Measurements from ENCODE around the gene HOXB8. TPM values are rescaled to one million over a fixed set of nuclear protein-coding genes. Genes with fewer than 3 reads are reported as not detected.

The HOXB8 gene
- total and polyA plus RNA-seq, 2 donors (not counting 1 experiment from before 2014, with no cell fraction given), result 0.33 to 2.0 TPM

- TF ChIP-seq EZH2 (IDR thresholded peaks at IDR 0.05; ENCODE audit: low read length, missing control alignments) (peak; percentile 39), CTCF (conservative IDR thresholded peaks at IDR 0.05 in 1 of 2, IDR thresholded peaks at IDR 0.05 in 1 of 2; ENCODE audit: low read depth in 1 of 2, low read length in 2 of 2) (no peak)
- peaks cover 97% of the 10 kb centered on the region for H3K27me3 ChIP-seq (ENCODE audit: control insufficient read depth, insufficient read depth, low read length)
- no peaks in the 10 kb centered on the region for H4K20me1 ChIP-seq (ENCODE audit: control insufficient read depth, extremely low read depth, insufficient read depth, low read length)
- H3K9me3 ChIP-seq (ENCODE audit: control insufficient read depth, insufficient read depth, low read depth, low read length), result no peaks in the 10 kb centered on the region
- no peaks in the 10 kb centered on the region for H3K79me2 ChIP-seq (ENCODE audit: control insufficient read depth, insufficient read depth, low read length)
- no peak overlapping the region for H3K4me3 ChIP-seq (replicated peaks in 1 of 4; ENCODE audit: control extremely low read depth in 1 of 4, insufficient read depth in 1 of 4, low read depth in 3 of 4, low read length in 4 of 4)
- H3K36me3 ChIP-seq (ENCODE audit: control insufficient read depth, insufficient read depth, low read length), result no peaks in the 10 kb centered on the region
- DNase-seq (ENCODE audit: low read depth in 2 of 2), result no peak
- H2AFZ ChIP-seq (ENCODE audit: low read length), result no peak overlapping the region
- H3K9ac ChIP-seq (ENCODE audit: insufficient read depth, low read length), result no peak overlapping the region
- no peak overlapping the region for H3K27ac ChIP-seq (ENCODE audit: insufficient read depth, low read length)
- no peaks in the 10 kb centered on the region for H3K4me1 ChIP-seq (ENCODE audit: control insufficient read depth, extremely low read depth, insufficient read depth, low read length)
- H3K4me2 ChIP-seq (ENCODE audit: extremely low read depth, insufficient read depth, low read length), result no peak overlapping the region
Observed at GRCh38 chr17:48630009-48630924, 15.2 kb upstream of the HOXB8 start.

GRCh38 chr17:48629411-48629759 is 14.3 kb upstream of the HOXB8 start:
- H3K4me1 ChIP-seq (ENCODE audit: control insufficient read depth, extremely low read depth, insufficient read depth, low read length), result peaks cover 4% of the 10 kb centered on the region
- peak; percentile 18 for TF ChIP-seq EZH2 (IDR thresholded peaks at IDR 0.05; ENCODE audit: low read length, missing control alignments)
- no peak for TF ChIP-seq CTCF (conservative IDR thresholded peaks at IDR 0.05 in 1 of 2, IDR thresholded peaks at IDR 0.05 in 1 of 2; ENCODE audit: low read depth in 1 of 2, low read length in 2 of 2)
- no peak overlapping the region for H3K9ac ChIP-seq (ENCODE audit: insufficient read depth, low read length)
- DNase-seq (ENCODE audit: low read depth in 2 of 2), result no peak
- no peak overlapping the region for H3K27ac ChIP-seq (ENCODE audit: insufficient read depth, low read length)
- no peak overlapping the region for H2AFZ ChIP-seq (ENCODE audit: low read length)
- H3K9me3 ChIP-seq (ENCODE audit: control insufficient read depth, insufficient read depth, low read depth, low read length), result no peaks in the 10 kb centered on the region
- no peak overlapping the region for H3K4me3 ChIP-seq (replicated peaks in 1 of 4; ENCODE audit: control extremely low read depth in 1 of 4, insufficient read depth in 1 of 4, low read depth in 3 of 4, low read length in 4 of 4)
- H3K4me2 ChIP-seq (ENCODE audit: extremely low read depth, insufficient read depth, low read length), result no peak overlapping the region
- peaks cover 97% of the 10 kb centered on the region for H3K27me3 ChIP-seq (ENCODE audit: control insufficient read depth, insufficient read depth, low read length)
- H3K79me2 ChIP-seq (ENCODE audit: control insufficient read depth, insufficient read depth, low read length), result no peaks in the 10 kb centered on the region
- H4K20me1 ChIP-seq (ENCODE audit: control insufficient read depth, extremely low read depth, insufficient read depth, low read length), result no peaks in the 10 kb centered on the region
- H3K36me3 ChIP-seq (ENCODE audit: control insufficient read depth, insufficient read depth, low read length), result no peaks in the 10 kb centered on the region

GRCh38 chr17:48628649-48629410 is 13.7 kb upstream of the HOXB8 start:
- Histone ChIP-seq H3K4me2 (ENCODE audit: extremely low read depth, insufficient read depth, low read length) (no peak overlapping the region), H3K4me1 (ENCODE audit: control insufficient read depth, extremely low read depth, insufficient read depth, low read length) (peaks cover 4% of the 10 kb centered on the region), H3K27me3 (ENCODE audit: control insufficient read depth, insufficient read depth, low read length) (peaks cover 99% of the 10 kb centered on the region), H2AFZ (ENCODE audit: low read length) (no peak overlapping the region), H3K79me2 (ENCODE audit: control insufficient read depth, insufficient read depth, low read length) (no peaks in the 10 kb centered on the region), H4K20me1 (ENCODE audit: control insufficient read depth, extremely low read depth, insufficient read depth, low read length) (peaks cover under 1% of the 10 kb centered on the region), H3K27ac (ENCODE audit: insufficient read depth, low read length) (no peak overlapping the region), H3K9ac (ENCODE audit: insufficient read depth, low read length) (no peak overlapping the region), H3K9me3 (ENCODE audit: control insufficient read depth, insufficient read depth, low read depth, low read length) (no peaks in the 10 kb centered on the region), H3K4me3 (replicated peaks in 1 of 4; ENCODE audit: control extremely low read depth in 1 of 4, insufficient read depth in 1 of 4, low read depth in 3 of 4, low read length in 4 of 4) (no peak overlapping the region), H3K36me3 (ENCODE audit: control insufficient read depth, insufficient read depth, low read length) (no peaks in the 10 kb centered on the region)
- TF ChIP-seq CTCF (conservative IDR thresholded peaks at IDR 0.05 in 1 of 2, IDR thresholded peaks at IDR 0.05 in 1 of 2; ENCODE audit: low read depth in 1 of 2, low read length in 2 of 2) (no peak), EZH2 (IDR thresholded peaks at IDR 0.05; ENCODE audit: low read length, missing control alignments) (peak; percentile 90)
- no peak for DNase-seq (ENCODE audit: low read depth in 2 of 2)

Measured in fibroblast of lung (primary cell).